DMS53 treated with DMSO at 0.1 percent for 48 hours (cell line): ENCODE data around the gene ESCO1.
"Not testable (repeated sequence)": the region's sequence is repeated elsewhere in the genome, so short reads cannot be mapped to it uniquely, and the experiment has no call there.

Experiments used
- DNase-seq: peaks from one replicate; lab custom pipeline; 2025; ENCODE audit not compliant: unreplicated experiment; lab: John Stamatoyannopoulos, UW

The ESCO1 gene

GRCh38 chr18:21600526-21601410 lies at the start of gene ESCO1:
Gene ESCO1, minus strand, starts transcription at chr18:21600704. Its CDS starts 25,861 bp downstream, at chr18:21574843.
- peak; percentile 89 for DNase-seq

DNA sequence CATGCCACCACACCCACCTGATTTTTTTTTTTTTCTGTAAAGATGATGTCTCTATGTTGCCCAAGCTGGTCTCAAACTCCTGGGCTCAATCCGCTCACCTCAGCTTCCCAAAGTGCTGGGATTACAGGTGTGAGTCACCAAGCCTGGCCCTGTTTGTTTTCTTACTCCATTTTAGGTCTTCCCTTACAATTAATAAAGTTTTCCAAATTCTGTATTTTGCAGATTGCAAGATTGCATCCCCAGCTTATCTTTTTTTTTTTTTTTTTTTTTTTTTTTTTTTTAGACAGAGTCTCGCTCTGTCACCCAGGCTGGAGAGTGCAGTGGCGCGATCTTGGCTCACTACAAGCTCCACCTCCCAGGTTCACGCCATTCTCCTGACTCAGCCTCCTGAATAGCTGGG lies 39.9 kb upstream of the ESCO1 start:
- not testable (repeated sequence) for DNase-seq

DNA sequence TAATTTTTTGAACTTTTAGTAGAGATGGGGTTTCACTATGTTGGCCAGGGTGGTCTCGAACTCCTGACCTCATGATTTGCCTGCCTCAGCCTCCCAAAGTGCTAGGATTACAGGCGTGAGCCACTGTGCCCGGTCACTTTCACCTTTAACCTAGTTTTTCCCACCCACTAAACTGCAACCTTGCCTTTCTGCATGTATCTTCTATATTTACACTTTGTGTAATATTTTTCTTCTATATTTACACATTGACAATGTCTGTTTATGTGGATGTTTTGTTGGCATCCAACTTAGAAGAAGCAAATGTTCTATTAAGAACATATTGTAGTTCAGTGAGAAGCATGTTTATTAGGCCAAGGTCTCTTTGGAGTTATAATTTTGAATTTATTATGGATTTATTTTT lies 38.3 kb upstream of the ESCO1 start:
- no peak for DNase-seq

DNA sequence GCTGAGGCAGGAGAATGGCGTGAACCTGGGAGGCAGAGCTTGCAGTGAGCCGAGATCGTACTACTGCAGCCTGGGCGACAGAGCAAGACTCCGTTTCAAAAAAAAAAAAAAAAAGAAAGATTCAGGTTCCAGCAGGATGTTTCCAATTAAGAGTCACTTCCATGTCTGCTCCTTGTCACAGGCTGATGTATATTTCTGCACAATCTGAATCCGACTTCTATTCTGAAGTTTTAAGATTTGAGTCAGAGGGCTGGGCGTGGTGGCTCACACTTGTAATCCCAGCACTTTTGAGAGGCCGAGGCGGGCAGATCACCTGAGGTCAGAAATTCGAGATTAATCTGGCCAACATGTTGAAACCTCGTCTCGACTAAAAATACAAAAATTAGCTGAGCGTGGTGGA lies 36.3 kb upstream of the ESCO1 start:
- DNase-seq, result no peak

DNA sequence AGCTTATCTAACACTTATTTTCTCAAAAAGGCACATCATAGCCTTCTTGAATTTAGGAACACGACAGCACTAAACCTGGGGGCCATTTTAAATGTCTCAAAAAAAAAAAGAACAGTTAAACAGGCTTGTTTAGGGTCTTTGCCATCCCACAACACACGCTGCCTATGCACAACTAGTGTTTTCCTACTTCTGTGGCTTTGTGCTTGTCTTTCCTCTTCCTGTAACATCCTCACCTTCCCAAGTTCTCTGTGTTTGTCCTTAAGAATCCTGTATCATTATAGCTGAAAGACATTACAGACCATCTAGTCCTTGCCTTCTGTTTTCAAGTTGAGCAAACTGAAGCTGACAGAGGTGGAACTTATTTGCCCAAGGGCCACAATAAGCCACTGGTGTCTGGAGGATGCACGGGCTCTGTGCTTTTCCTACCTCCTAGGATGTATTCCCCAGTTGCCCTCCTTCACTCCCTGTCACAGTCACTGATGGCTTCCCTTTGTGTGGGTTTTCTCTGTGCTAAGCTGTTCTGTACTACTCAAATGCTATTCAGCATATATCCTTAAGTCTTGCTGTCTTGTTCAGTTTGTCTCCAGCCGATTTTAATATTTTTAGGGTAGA lies 34.2 kb upstream of the ESCO1 start:
- no peak for DNase-seq

- no peak for DNase-seq
Observed at GRCh38 chr18:21632393-21632792, 31.9 kb upstream of the ESCO1 start.

DNA sequence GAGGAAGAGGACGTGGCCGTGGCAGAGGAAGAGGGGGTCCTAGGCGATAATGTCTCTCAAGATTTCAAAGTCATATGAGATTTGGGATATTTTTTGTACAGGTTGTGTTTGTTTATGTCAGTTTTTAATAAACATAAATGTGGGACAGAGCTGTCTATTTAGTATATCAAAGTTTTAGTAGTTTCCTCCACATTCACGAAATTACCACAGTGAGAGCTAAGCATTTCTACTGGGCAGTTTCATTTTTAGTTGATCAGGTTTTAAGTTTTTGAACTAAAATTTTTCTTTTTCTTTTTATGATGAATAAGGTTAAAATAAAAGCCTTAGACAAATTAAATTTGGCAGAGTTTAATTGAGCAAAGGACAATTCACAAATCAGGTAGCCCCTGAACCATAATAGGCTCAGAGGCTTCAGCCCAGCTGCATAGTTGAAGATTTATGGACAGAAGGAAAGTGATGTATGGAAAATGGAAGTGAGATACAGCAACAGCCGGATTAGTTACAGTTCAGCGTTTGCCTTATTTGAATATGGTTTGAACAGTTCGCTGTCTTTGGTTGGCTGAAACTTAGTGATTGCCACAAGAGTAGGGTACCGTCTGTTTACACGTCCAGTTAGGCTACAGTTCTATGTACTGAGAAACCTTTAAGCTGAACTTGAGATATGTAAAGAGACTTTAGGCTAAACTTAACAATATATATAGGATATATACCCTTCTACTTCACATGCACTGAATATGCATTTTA lies 28.8 kb upstream of the ESCO1 start:
- no peak for DNase-seq

- not testable (repeated sequence) for DNase-seq
Observed at GRCh38 chr18:21621640-21622039, 21.1 kb upstream of the ESCO1 start.

- DNase-seq, result peak; percentile 63
Observed at GRCh38 chr18:21612125-21613039, 11.9 kb upstream of the ESCO1 start, which contains the start of gene SNRPD1. Gene SNRPD1, plus strand, starts transcription at chr18:21612314. Its CDS starts 116 bp downstream, at chr18:21612430.

DNA sequence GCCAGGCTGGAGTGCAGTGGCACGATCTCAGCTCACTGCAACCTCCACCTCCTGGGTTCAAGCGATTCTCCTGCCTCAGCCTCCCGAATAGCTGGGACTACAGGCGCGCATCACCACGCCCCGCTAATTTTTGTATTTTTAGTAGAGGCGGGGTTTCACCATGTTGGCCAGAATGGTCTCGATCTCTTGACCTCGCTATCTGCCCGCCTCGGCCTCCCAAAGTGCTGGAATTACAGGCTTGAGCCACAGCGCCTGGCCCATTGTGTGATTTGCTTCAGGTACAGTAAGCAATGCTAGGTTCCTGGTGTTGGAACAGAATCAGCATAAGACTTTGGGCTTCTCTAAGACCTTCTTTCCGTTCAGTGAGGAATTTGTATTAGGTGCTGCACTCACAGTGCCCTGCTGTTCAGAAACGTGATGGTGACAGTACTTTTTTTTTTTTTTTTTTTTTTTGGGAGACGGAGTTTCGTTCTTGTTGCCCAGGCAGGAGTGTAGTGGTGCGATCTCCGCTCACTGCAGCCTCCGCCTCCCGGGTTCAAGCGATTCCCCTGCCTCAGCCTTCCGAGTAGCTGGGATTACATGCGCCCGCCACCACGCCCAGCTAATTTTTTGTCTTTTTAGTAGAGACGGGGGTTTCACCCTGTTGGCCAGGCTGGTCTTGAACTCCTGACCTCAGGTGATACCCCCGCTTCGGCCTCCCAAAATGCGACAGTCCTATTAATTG lies 11.1 kb upstream of the ESCO1 start:
- DNase-seq, result not testable (repeated sequence)

DNA sequence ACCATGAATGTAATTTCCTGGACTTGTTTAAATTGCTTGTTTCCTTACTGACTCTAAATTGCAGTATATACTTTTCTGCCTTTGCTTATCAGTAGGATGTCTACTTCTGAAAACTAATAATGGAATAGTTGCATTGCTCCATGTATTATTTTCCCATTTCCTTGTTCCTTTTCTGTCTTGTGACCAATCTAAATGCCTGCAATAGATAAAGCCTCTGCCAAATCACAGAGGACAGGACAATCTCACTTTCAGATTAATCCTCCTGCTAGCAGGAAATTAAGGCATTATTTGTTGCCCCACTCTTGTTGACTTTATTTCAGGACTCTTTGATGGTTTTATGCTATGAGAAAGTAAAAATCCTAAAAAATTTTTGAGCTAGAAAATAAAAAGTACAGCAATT lies 4.7 kb upstream of the ESCO1 start:
- no peak for DNase-seq

- no peak for DNase-seq
Observed at GRCh38 chr18:21604671-21605070, 4.2 kb upstream of the ESCO1 start.

GRCh38 chr18:21602299-21602587 lies 1.7 kb upstream of the ESCO1 start:
- no peak for DNase-seq

GRCh38 chr18:21599585-21600525 lies 649 bp downstream of the ESCO1 start:
- DNase-seq, result peak; percentile 8

- DNase-seq, result no peak
Observed at GRCh38 chr18:21598726-21599584, 1.5 kb downstream of the ESCO1 start.

GRCh38 chr18:21597620-21598019 lies 2.9 kb downstream of the ESCO1 start:
- no peak for DNase-seq

- DNase-seq, result no peak
Observed at GRCh38 chr18:21593540-21594257, 6.8 kb downstream of the ESCO1 start.
